Naive thymus-derived CD8-positive, alpha-beta T cell (primary cell): Measurements from ENCODE around the gene GJD2. TPM values are rescaled to one million over a fixed set of nuclear protein-coding genes. Genes with fewer than 3 reads are reported as not detected.

ENCODE experiments used
- ATAC-seq, 2 donors: fragments of 150-1000 bp; cut with Tn5 transposase in 1 of 2; sonication (Bioruptor Pico), chemical (Tn5 transposase) in 1 of 2; 1 replicate in 1 of 2; 2 replicates in 1 of 2; pipeline ENCODE4 v1.10.0; 2021; ENCODE audit warnings: mild to moderate bottlenecking in 2 of 2, moderate library complexity in 2 of 2
- POLR2A ChIA-PET: fragments of 350-600 bp; sonication (Branson Sonifier 250); formaldehyde crosslinking; loops from one replicate; lab custom pipeline; 2021; ENCODE audit warnings: antibody characterized with exemption; lab: Charles Lee
- DNase-seq, 10 donors: peaks; one replicate each; pipeline versions ENCODE4 v3.0.0 to v3.0.0-alpha.2; 2020 to 2022
- H3K27ac Mint-ChIP-seq, 10 donors: one replicate each; pipeline ENCODE4 v1.8.0; 2020 to 2022; ENCODE audit warnings: mild to moderate bottlenecking in 10 of 10, mixed read lengths in 10 of 10, moderate library complexity in 4 of 10, inconsistent platforms in 1 of 10
- H3K27me3 Mint-ChIP-seq, 5 donors: one replicate each; pipeline ENCODE4 v1.8.0; 2021 to 2022; ENCODE audit warnings: mixed read lengths in 5 of 5
- H3K36me3 Mint-ChIP-seq, 3 donors: one replicate each; pipeline ENCODE4 v1.8.0; 2020 to 2022; ENCODE audit warnings: mixed read lengths in 3 of 3, mild to moderate bottlenecking in 2 of 3, inconsistent platforms in 1 of 3
- H3K4me1 Mint-ChIP-seq, 4 donors: one replicate each; pipeline ENCODE4 v1.8.0; 2021 to 2022; ENCODE audit warnings: mixed read lengths in 4 of 4
- H3K4me3 Mint-ChIP-seq, 10 donors: one replicate each; pipeline ENCODE4 v1.8.0; 2020 to 2022; ENCODE audit warnings: mild to moderate bottlenecking in 10 of 10, mixed read lengths in 10 of 10, moderate library complexity in 6 of 10, inconsistent platforms in 1 of 10
- H3K9me3 Mint-ChIP-seq, 9 donors: one replicate each; pipeline ENCODE4 v1.8.0; 2020 to 2022; ENCODE audit warnings: mixed read lengths in 9 of 9, mild to moderate bottlenecking in 3 of 9, inconsistent platforms in 1 of 9, moderate library complexity in 1 of 9
- polyA plus RNA-seq, 3 donors: library from polyadenylated mRNA; unstranded; fragments of 300-500 nt; fragmentation: Illumina TruSeq; gene quantifications; one replicate each; pipeline ENCODE4 v1.2.3, GENCODE V29; 2021
- total RNA-seq, 8 experiments: library from RNA in 2 of 8; stranded (reverse) in 2 of 8; gene quantifications; one replicate each; pipeline ENCODE4 v1.2.3 and lab custom pipeline; 2021 to 2026

The GJD2 gene
- total and polyA plus RNA-seq, 5 experiments from 2014 or later = not detected

- Mint-ChIP-seq H3K27me3 (peaks cover 25 to 38% (median 31%) of the 10 kb centered on the region in 5 donors), H3K27ac (no peak overlapping the region), H3K36me3 (no peaks in the 10 kb centered on the region), H3K9me3 (no peaks in the 10 kb centered on the region), H3K4me3 (no peak overlapping the region), H3K4me1 (peaks cover 0 to 7% (median 3%) of the 10 kb centered on the region in 4 donors)
- DNase-seq (no peak), ATAC-seq (no peak)
- POLR2A ChIA-PET = no interaction called here
These were observed 35.8 kb downstream of the GJD2 start for GRCh38 chr15:34718681-34719665.

GRCh38 chr15:34717729-34718128, 37.1 kb downstream of the GJD2 start:
- Mint-ChIP-seq H3K27ac (no peak overlapping the region), H3K4me1 (peaks cover 0 to 7% (median 3%) of the 10 kb centered on the region in 4 donors), H3K36me3 (no peaks in the 10 kb centered on the region), H3K27me3 (peaks cover 22 to 37% (median 29%) of the 10 kb centered on the region in 5 donors), H3K9me3 (no peaks in the 10 kb centered on the region), H3K4me3 (no peak overlapping the region)
- ATAC-seq = no peak
- no peak for DNase-seq
- POLR2A ChIA-PET = no interaction called here

- Mint-ChIP-seq H3K36me3 (no peaks in the 10 kb centered on the region), H3K27ac (no peak overlapping the region), H3K9me3 (no peaks in the 10 kb centered on the region), H3K4me3 (no peak overlapping the region), H3K27me3 (peaks cover 13 to 29% (median 23%) of the 10 kb centered on the region in 5 donors), H3K4me1 (no peaks in the 10 kb centered on the region)
- ATAC-seq (no peak), DNase-seq (no peak)
- POLR2A ChIA-PET = no interaction called here
These were observed 38.7 kb downstream of the GJD2 start for GRCh38 chr15:34716111-34716510.

GRCh38 chr15:34714476-34715121, 40.2 kb downstream of the GJD2 start:
- Mint-ChIP-seq H3K9me3 (no peaks in the 10 kb centered on the region), H3K27ac (no peak overlapping the region), H3K4me1 (no peaks in the 10 kb centered on the region), H3K27me3 (peaks cover 5 to 36% (median 23%) of the 10 kb centered on the region in 5 donors), H3K4me3 (no peak overlapping the region), H3K36me3 (no peaks in the 10 kb centered on the region)
- ATAC-seq (no peak), DNase-seq (no peak)
- POLR2A ChIA-PET = no interaction called here

- Mint-ChIP-seq H3K9me3 (no peaks in the 10 kb centered on the region), H3K27me3 (peaks cover 9 to 40% (median 28%) of the 10 kb centered on the region in 5 donors), H3K27ac (no peak overlapping the region), H3K36me3 (no peaks in the 10 kb centered on the region), H3K4me1 (no peaks in the 10 kb centered on the region), H3K4me3 (no peak overlapping the region)
- no peak for DNase-seq
- ATAC-seq = no peak
- POLR2A ChIA-PET = no interaction called here
These were observed 41.2 kb downstream of the GJD2 start for GRCh38 chr15:34713635-34714034.

GRCh38 chr15:34709866-34710265, 44.9 kb downstream of the GJD2 start:
- Mint-ChIP-seq H3K9me3 (no peaks in the 10 kb centered on the region), H3K4me1 (no peaks in the 10 kb centered on the region), H3K4me3 (no peak overlapping the region), H3K27ac (no peak overlapping the region), H3K36me3 (no peaks in the 10 kb centered on the region), H3K27me3 (peaks cover 13 to 56% (median 33%) of the 10 kb centered on the region in 5 donors)
- DNase-seq (no peak), ATAC-seq (no peak)
- POLR2A ChIA-PET = no interaction called here

- no peaks in the 10 kb centered on the region for H3K36me3 Mint-ChIP-seq
- H3K9me3 Mint-ChIP-seq = no peaks in the 10 kb centered on the region
- DNase-seq (no peak), ATAC-seq (no peak)
- H3K4me1 Mint-ChIP-seq = no peaks in the 10 kb centered on the region
- H3K27ac Mint-ChIP-seq = no peak overlapping the region
- POLR2A ChIA-PET = no interaction called here
- peaks cover 15 to 64% (median 34%) of the 10 kb centered on the region in 5 donors for H3K27me3 Mint-ChIP-seq
- no peak overlapping the region for H3K4me3 Mint-ChIP-seq
These were observed 46.4 kb downstream of the GJD2 start for GRCh38 chr15:34708422-34708821.

- ATAC-seq (no peak), DNase-seq (no peak)
- Mint-ChIP-seq H3K36me3 (no peaks in the 10 kb centered on the region), H3K4me3 (no peak overlapping the region), H3K9me3 (no peaks in the 10 kb centered on the region), H3K27ac (no peak overlapping the region), H3K27me3 (peaks cover 8 to 33% (median 13%) of the 10 kb centered on the region in 5 donors), H3K4me1 (no peaks in the 10 kb centered on the region)
- POLR2A ChIA-PET = no interaction called here
These were observed 53.3 kb downstream of the GJD2 start for GRCh38 chr15:34701536-34701935.

Other genes starting within 250 kb of the GJD2 start
- gene GOLGA8B, start 171.3 kb downstream of the GJD2 start, total RNA-seq = 100 to 1,000 TPM; 351 to 378 TPM
- 1 to 10 TPM; 4.3 to 5.8 (median 4.7) TPM for gene GOLGA8B, start 171.3 kb downstream of the GJD2 start, polyA plus RNA-seq
- not detected for gene ACTC1, start 40.6 kb upstream of the GJD2 start, total RNA-seq
- not detected for gene ACTC1, start 40.6 kb upstream of the GJD2 start, polyA plus RNA-seq
- gene AQR, start 214.7 kb upstream of the GJD2 start, total RNA-seq = 10 to 100 TPM; 42.3 to 50.7 TPM
- gene AQR, start 214.7 kb upstream of the GJD2 start, polyA plus RNA-seq = 10 to 100 TPM; 10.3 to 16.0 (median 13.5) TPM
- gene ZNF770, start 233.3 kb upstream of the GJD2 start, total RNA-seq = 10 to 100 TPM; 60.2 to 72.6 TPM
- gene ZNF770, start 233.3 kb upstream of the GJD2 start, polyA plus RNA-seq = 100 to 1,000 TPM in 2 of 3 donors, 10 to 100 TPM in 1; 93.6 to 112 (median 110) TPM